Measurements from ENCODE around the gene KCNG2. TPM values are rescaled to one million over a fixed set of nuclear protein-coding genes. Genes with fewer than 3 reads are reported as not detected.
A peak's percentile ranks its signal among the peaks of the same experiment; 100 is the strongest.

Gene KCNG2
- total and polyA plus RNA-seq, 4 experiments from 2014 or later, result not detected

GRCh38 chr18:79903071-79903635, 105.4 kb downstream of the KCNG2 start:
- Mint-ChIP-seq H3K27ac (no peak overlapping the region), H3K4me1 (peaks cover 0 to 5% (median 2%) of the 10 kb centered on the region in 4 donors), H3K9me3 (peaks cover 0 to 12% (median 2%) of the 10 kb centered on the region in 8 donors), H3K36me3 (peaks cover 25 to 28% of the 10 kb centered on the region in 2 donors), H3K4me3 (no peak overlapping the region), H3K27me3 (no peaks in the 10 kb centered on the region)
- DNase-seq, result no peak
- ChIA-PET CTCF (ENCODE audit: partially characterized antibody) (no interaction called here), POLR2A (ENCODE audit: partially characterized antibody) (no interaction called here)
- Histone ChIP-seq H3K4me3 (ENCODE audit: low read length in 2 of 2) (no peak overlapping the region), H3K27ac (ENCODE audit: low read depth, low read length) (no peak overlapping the region), H3K27me3 (ENCODE audit: insufficient read depth, low read length) (no peaks in the 10 kb centered on the region), H3K9me3 (ENCODE audit: control insufficient read depth in 1 of 2, low read length in 2 of 2) (no peaks in the 10 kb centered on the region), H3K4me1 (ENCODE audit: insufficient read depth, low read length) (no peaks in the 10 kb centered on the region), H3K36me3 (ENCODE audit: insufficient read depth, low read length) (no peaks in the 10 kb centered on the region)
- intact Hi-C loops (cut with micrococcal nuclease), result no loop called here

- Histone ChIP-seq H3K27ac (ENCODE audit: low read depth, low read length) (no peak overlapping the region), H3K4me1 (ENCODE audit: insufficient read depth, low read length) (no peaks in the 10 kb centered on the region), H3K4me3 (ENCODE audit: low read length in 2 of 2) (no peak overlapping the region), H3K27me3 (ENCODE audit: insufficient read depth, low read length) (no peaks in the 10 kb centered on the region), H3K9me3 (ENCODE audit: control insufficient read depth in 1 of 2, low read length in 2 of 2) (no peaks in the 10 kb centered on the region), H3K36me3 (ENCODE audit: insufficient read depth, low read length) (no peaks in the 10 kb centered on the region)
- ChIA-PET POLR2A (ENCODE audit: partially characterized antibody) (no interaction called here), CTCF (ENCODE audit: partially characterized antibody) (no interaction called here)
- Mint-ChIP-seq H3K4me3 (no peak overlapping the region), H3K27ac (no peak overlapping the region), H3K4me1 (peaks cover 0 to 5% (median 3%) of the 10 kb centered on the region in 4 donors), H3K36me3 (peaks cover 31 to 35% of the 10 kb centered on the region in 2 donors), H3K9me3 (peaks cover 0 to 8% (median 2%) of the 10 kb centered on the region in 8 donors), H3K27me3 (no peaks in the 10 kb centered on the region)
- DNase-seq, result no peak
- intact Hi-C loops (cut with micrococcal nuclease), result no loop called here
Observed at GRCh38 chr18:79903787-79904356, 106.1 kb downstream of the KCNG2 start.

GRCh38 chr18:79904357-79905147, 106.8 kb downstream of the KCNG2 start:
- POLR2A ChIA-PET (ENCODE audit: partially characterized antibody), result no interaction called here
- CTCF ChIA-PET (ENCODE audit: partially characterized antibody), result no interaction called here

GRCh38 chr18:79905389-79905911, 107.7 kb downstream of the KCNG2 start:
- Histone ChIP-seq H3K27me3 (ENCODE audit: insufficient read depth, low read length) (no peaks in the 10 kb centered on the region), H3K4me1 (ENCODE audit: insufficient read depth, low read length) (no peaks in the 10 kb centered on the region), H3K36me3 (ENCODE audit: insufficient read depth, low read length) (no peaks in the 10 kb centered on the region), H3K9me3 (ENCODE audit: control insufficient read depth in 1 of 2, low read length in 2 of 2) (no peaks in the 10 kb centered on the region), H3K4me3 (ENCODE audit: low read length in 2 of 2) (no peak overlapping the region), H3K27ac (ENCODE audit: low read depth, low read length) (no peak overlapping the region)
- Mint-ChIP-seq H3K27ac (peak overlapping the region in 3 of 7 donors; percentile 6 to 53 (median 26)), H3K4me3 (no peak overlapping the region), H3K27me3 (no peaks in the 10 kb centered on the region), H3K4me1 (peaks cover 0 to 7% (median 4%) of the 10 kb centered on the region in 4 donors), H3K36me3 (peaks cover 34 to 39% of the 10 kb centered on the region in 2 donors), H3K9me3 (peaks cover 0 to 5% (median 1%) of the 10 kb centered on the region in 8 donors)
- ChIA-PET CTCF (ENCODE audit: partially characterized antibody) (interaction anchor here (1.3 kb wide), 1 partner anchor 82 kb away, joined by 3 read pairs; no protein-coding TSS in a partner anchor), POLR2A (ENCODE audit: partially characterized antibody) (no interaction called here)
- intact Hi-C loops (cut with micrococcal nuclease), result no loop called here
- DNase-seq, result no peak

More at GRCh38 chr18:79904357-79905147, 106.8 kb downstream of the KCNG2 start:
- Mint-ChIP-seq H3K4me1 (peaks cover 0 to 5% (median 4%) of the 10 kb centered on the region in 4 donors), H3K4me3 (no peak overlapping the region), H3K27ac (peak overlapping the region in 1 of 7 donors; percentile 32), H3K36me3 (peaks cover 34 to 37% of the 10 kb centered on the region in 2 donors), H3K27me3 (no peaks in the 10 kb centered on the region), H3K9me3 (peaks cover 0 to 7% (median 2%) of the 10 kb centered on the region in 8 donors)
- Histone ChIP-seq H3K36me3 (ENCODE audit: insufficient read depth, low read length) (no peaks in the 10 kb centered on the region), H3K4me3 (ENCODE audit: low read length in 2 of 2) (no peak overlapping the region), H3K27ac (ENCODE audit: low read depth, low read length) (no peak overlapping the region), H3K27me3 (ENCODE audit: insufficient read depth, low read length) (no peaks in the 10 kb centered on the region), H3K9me3 (ENCODE audit: control insufficient read depth in 1 of 2, low read length in 2 of 2) (no peaks in the 10 kb centered on the region), H3K4me1 (ENCODE audit: insufficient read depth, low read length) (no peaks in the 10 kb centered on the region)
- intact Hi-C loops (cut with micrococcal nuclease), result no loop called here
- no peak for DNase-seq

GRCh38 chr18:79905993-79906392, 108.3 kb downstream of the KCNG2 start:
- CTCF ChIA-PET (ENCODE audit: partially characterized antibody), result interaction anchor here (1.3 kb wide), 1 partner anchor 82 kb away, joined by 3 read pairs; no protein-coding TSS in a partner anchor
- POLR2A ChIA-PET (ENCODE audit: partially characterized antibody), result no interaction called here
- H3K4me1 Mint-ChIP-seq, result peaks cover 0 to 9% (median 4%) of the 10 kb centered on the region in 4 donors

GRCh38 chr18:79906706-79907105, 109.0 kb downstream of the KCNG2 start:
- Histone ChIP-seq H3K9me3 (ENCODE audit: control insufficient read depth in 1 of 2, low read length in 2 of 2) (no peaks in the 10 kb centered on the region), H3K27ac (ENCODE audit: low read depth, low read length) (no peak overlapping the region), H3K27me3 (ENCODE audit: insufficient read depth, low read length) (no peaks in the 10 kb centered on the region), H3K36me3 (ENCODE audit: insufficient read depth, low read length) (no peaks in the 10 kb centered on the region), H3K4me3 (ENCODE audit: low read length in 2 of 2) (no peak overlapping the region), H3K4me1 (ENCODE audit: insufficient read depth, low read length) (no peaks in the 10 kb centered on the region)
- intact Hi-C loops (cut with micrococcal nuclease), result no loop called here
- Mint-ChIP-seq H3K9me3 (peaks cover 0 to 4% (median under 1%) of the 10 kb centered on the region in 8 donors), H3K4me3 (no peak overlapping the region), H3K27ac (no peak overlapping the region), H3K27me3 (no peaks in the 10 kb centered on the region), H3K36me3 (peaks cover 33 to 38% of the 10 kb centered on the region in 2 donors), H3K4me1 (peaks cover 0 to 9% (median 3%) of the 10 kb centered on the region in 4 donors)
- ChIA-PET CTCF (ENCODE audit: partially characterized antibody) (interaction anchor here (1.3 kb wide), 1 partner anchor 81 kb away, joined by 3 read pairs; no protein-coding TSS in a partner anchor), POLR2A (ENCODE audit: partially characterized antibody) (no interaction called here)
- no peak for DNase-seq

More at GRCh38 chr18:79905993-79906392, 108.3 kb downstream of the KCNG2 start:
- H3K9me3 Mint-ChIP-seq, result peaks cover 0 to 5% (median 1%) of the 10 kb centered on the region in 8 donors
- peaks cover 34 to 41% of the 10 kb centered on the region in 2 donors for H3K36me3 Mint-ChIP-seq
- Histone ChIP-seq H3K27me3 (ENCODE audit: insufficient read depth, low read length) (no peaks in the 10 kb centered on the region), H3K4me1 (ENCODE audit: insufficient read depth, low read length) (no peaks in the 10 kb centered on the region), H3K27ac (ENCODE audit: low read depth, low read length) (no peak overlapping the region), H3K4me3 (ENCODE audit: low read length in 2 of 2) (no peak overlapping the region), H3K36me3 (ENCODE audit: insufficient read depth, low read length) (no peaks in the 10 kb centered on the region), H3K9me3 (ENCODE audit: control insufficient read depth in 1 of 2, low read length in 2 of 2) (no peaks in the 10 kb centered on the region)
- H3K4me3 Mint-ChIP-seq, result no peak overlapping the region
- intact Hi-C loops (cut with micrococcal nuclease), result no loop called here
- no peak for DNase-seq
- no peak overlapping the region for H3K27ac Mint-ChIP-seq
- H3K27me3 Mint-ChIP-seq, result no peaks in the 10 kb centered on the region
